ENCODE measurements around the gene JPH3.

Gene JPH3

GRCh38 chr16:87684711-87685404, 82.5 kb downstream of the JPH3 start:
- H3K4me3 ChIP-seq (ENCODE audit: low read length), result no peak overlapping the region
- H3K4me2 ChIP-seq (ENCODE audit: low read length), result no peak overlapping the region
- TF ChIP-seq CTCF (IDR thresholded peaks at IDR 0.05; ENCODE audit: low read depth, low read length, poor library complexity, severe bottlenecking) (no peak), EZH2phosphoT487 (IDR thresholded peaks at IDR 0.05; ENCODE audit: borderline replicate concordance, low read length) (no peak)
- H3F3A ChIP-seq (ENCODE audit: control insufficient read depth, insufficient read depth), result no peaks in the 10 kb centered on the region
- H3K27me3 ChIP-seq (ENCODE audit: control insufficient read depth, low read length), result no peaks in the 10 kb centered on the region
- no peak overlapping the region for H3K27ac ChIP-seq (ENCODE audit: low read depth, low read length)
- H3K36me3 ChIP-seq (ENCODE audit: control insufficient read depth, low read length), result no peaks in the 10 kb centered on the region
- no peaks in the 10 kb centered on the region for H4K20me1 ChIP-seq (ENCODE audit: control insufficient read depth, insufficient read depth, low read depth, low read length)
- H3K4me1 ChIP-seq (ENCODE audit: control insufficient read depth, low read length), result peaks cover 9% of the 10 kb centered on the region
- no peaks in the 10 kb centered on the region for H3K9me3 ChIP-seq (ENCODE audit: control insufficient read depth, insufficient read depth, low read length)
- H3K79me2 ChIP-seq (ENCODE audit: control insufficient read depth, low read length), result no peaks in the 10 kb centered on the region
- H3K9me2 ChIP-seq (replicated peaks; ENCODE audit: control insufficient read depth, low read length), result no peaks in the 10 kb centered on the region

GRCh38 chr16:87685405-87685755, 83.1 kb downstream of the JPH3 start:
- Histone ChIP-seq H3K4me1 (ENCODE audit: control insufficient read depth, low read length) (peaks cover 9% of the 10 kb centered on the region), H3K36me3 (ENCODE audit: control insufficient read depth, low read length) (no peaks in the 10 kb centered on the region), H3K9me3 (ENCODE audit: control insufficient read depth, insufficient read depth, low read length) (no peaks in the 10 kb centered on the region), H3K4me2 (ENCODE audit: low read length) (no peak overlapping the region), H3K4me3 (ENCODE audit: low read length) (no peak overlapping the region), H3K9me2 (replicated peaks; ENCODE audit: control insufficient read depth, low read length) (no peaks in the 10 kb centered on the region), H3F3A (ENCODE audit: control insufficient read depth, insufficient read depth) (no peaks in the 10 kb centered on the region), H3K79me2 (ENCODE audit: control insufficient read depth, low read length) (no peaks in the 10 kb centered on the region), H4K20me1 (ENCODE audit: control insufficient read depth, insufficient read depth, low read depth, low read length) (no peaks in the 10 kb centered on the region), H3K27ac (ENCODE audit: low read depth, low read length) (no peak overlapping the region), H3K27me3 (ENCODE audit: control insufficient read depth, low read length) (no peaks in the 10 kb centered on the region)
- TF ChIP-seq CTCF (IDR thresholded peaks at IDR 0.05; ENCODE audit: low read depth, low read length, poor library complexity, severe bottlenecking) (no peak), EZH2phosphoT487 (IDR thresholded peaks at IDR 0.05; ENCODE audit: borderline replicate concordance, low read length) (no peak)

- Histone ChIP-seq H3K4me1 (ENCODE audit: control insufficient read depth, low read length) (peaks cover 9% of the 10 kb centered on the region), H3K9me2 (replicated peaks; ENCODE audit: control insufficient read depth, low read length) (no peaks in the 10 kb centered on the region), H3F3A (ENCODE audit: control insufficient read depth, insufficient read depth) (no peaks in the 10 kb centered on the region), H3K9me3 (ENCODE audit: control insufficient read depth, insufficient read depth, low read length) (no peaks in the 10 kb centered on the region), H3K27me3 (ENCODE audit: control insufficient read depth, low read length) (no peaks in the 10 kb centered on the region), H4K20me1 (ENCODE audit: control insufficient read depth, insufficient read depth, low read depth, low read length) (no peaks in the 10 kb centered on the region), H3K79me2 (ENCODE audit: control insufficient read depth, low read length) (no peaks in the 10 kb centered on the region), H3K4me2 (ENCODE audit: low read length) (no peak overlapping the region), H3K4me3 (ENCODE audit: low read length) (no peak overlapping the region), H3K27ac (ENCODE audit: low read depth, low read length) (no peak overlapping the region), H3K36me3 (ENCODE audit: control insufficient read depth, low read length) (no peaks in the 10 kb centered on the region)
- TF ChIP-seq CTCF (IDR thresholded peaks at IDR 0.05; ENCODE audit: low read depth, low read length, poor library complexity, severe bottlenecking), result no peak
- no peak for TF ChIP-seq EZH2phosphoT487 (IDR thresholded peaks at IDR 0.05; ENCODE audit: borderline replicate concordance, low read length)
Observed at GRCh38 chr16:87685766-87686165, 83.5 kb downstream of the JPH3 start.

Measured in DOHH2 (cell line).